NCI-H82 (cell line): ENCODE results near the gene PARP14.
"Not testable (repeated sequence)": the region's sequence is repeated elsewhere in the genome, so short reads cannot be mapped to it uniquely, and the experiment has no call there.

Experiments
- DNase-seq: peaks from one replicate; lab custom pipeline; 2025; lab: John Stamatoyannopoulos, UW

The PARP14 gene

DNA sequence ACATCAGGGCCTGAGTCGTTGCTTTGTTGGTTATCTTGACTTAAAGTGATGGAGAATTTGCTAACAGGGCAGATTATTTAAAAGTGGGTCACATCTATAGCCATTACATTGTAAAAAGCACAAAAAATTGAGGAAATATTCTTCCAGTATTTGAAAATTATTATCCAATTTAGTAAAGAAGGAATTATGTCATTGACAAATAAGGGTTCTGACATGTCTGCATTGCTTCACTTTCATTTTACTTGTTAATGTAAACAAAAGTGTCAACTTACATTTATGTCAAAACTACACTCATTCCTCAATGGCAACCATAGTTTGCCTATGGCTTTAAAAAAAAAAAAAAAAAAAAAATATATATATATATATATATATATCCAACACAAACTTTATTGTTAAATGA lies 3.4 kb upstream of the PARP14 start:
- no peak for DNase-seq

DNA sequence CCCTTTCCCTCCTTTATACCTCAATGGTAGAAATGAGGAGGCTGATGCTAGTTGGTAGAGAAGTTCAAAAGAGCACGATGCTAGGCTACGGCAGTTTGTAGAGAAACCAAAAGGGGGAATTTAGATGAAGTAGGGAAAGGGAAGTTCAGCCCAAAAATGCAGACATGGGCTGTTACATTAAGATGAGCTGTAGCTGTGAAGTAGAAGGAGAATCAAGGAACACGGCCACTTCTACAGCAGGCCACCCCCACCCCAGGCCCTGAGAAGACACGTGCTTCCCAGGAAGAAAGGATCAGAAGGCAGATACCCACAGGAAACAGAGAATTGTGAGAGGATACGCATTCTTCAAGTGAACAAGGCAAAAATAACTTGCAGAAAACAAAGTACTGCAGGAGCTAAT lies 2.1 kb upstream of the PARP14 start:
- DNase-seq = no peak

DNA sequence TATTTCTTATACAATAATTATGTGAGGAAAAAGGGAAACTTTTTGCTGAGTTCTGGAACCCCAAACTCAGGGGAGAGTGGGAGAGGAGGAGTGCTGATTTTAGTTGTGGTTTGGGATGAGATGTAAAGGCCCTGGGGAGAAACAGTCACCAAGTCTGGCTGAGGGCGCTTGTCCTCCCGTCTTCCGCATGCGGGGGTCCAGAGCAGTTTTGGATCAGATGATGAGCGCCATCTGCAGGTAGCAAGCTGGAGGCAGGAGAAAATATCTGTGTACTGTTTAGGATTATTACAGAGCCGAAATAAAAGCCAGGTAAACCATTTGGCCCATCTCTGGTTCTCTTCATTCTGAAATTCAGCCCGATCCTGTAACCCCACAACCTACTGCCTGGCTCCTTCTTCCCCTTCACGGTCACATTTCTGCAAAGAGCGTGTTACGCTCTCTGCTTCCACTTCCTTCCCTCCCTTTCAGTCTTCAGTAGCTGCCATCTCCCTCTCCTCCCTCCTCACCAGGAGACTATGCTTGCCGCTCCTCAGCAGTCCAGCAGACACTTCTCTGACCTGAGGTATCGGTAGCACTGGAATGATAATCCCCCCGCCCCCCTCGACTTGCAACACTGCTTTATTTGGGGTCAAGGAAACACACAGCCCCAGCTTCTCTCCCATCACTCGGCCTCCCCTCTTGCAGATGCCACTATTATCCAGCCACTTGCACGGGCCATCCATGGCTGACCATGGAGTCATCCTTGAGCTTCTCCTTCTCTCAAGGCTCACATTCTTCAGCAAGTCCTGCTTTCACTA lies 1.4 kb upstream of the PARP14 start:
- peak; percentile 87 for DNase-seq

DNA sequence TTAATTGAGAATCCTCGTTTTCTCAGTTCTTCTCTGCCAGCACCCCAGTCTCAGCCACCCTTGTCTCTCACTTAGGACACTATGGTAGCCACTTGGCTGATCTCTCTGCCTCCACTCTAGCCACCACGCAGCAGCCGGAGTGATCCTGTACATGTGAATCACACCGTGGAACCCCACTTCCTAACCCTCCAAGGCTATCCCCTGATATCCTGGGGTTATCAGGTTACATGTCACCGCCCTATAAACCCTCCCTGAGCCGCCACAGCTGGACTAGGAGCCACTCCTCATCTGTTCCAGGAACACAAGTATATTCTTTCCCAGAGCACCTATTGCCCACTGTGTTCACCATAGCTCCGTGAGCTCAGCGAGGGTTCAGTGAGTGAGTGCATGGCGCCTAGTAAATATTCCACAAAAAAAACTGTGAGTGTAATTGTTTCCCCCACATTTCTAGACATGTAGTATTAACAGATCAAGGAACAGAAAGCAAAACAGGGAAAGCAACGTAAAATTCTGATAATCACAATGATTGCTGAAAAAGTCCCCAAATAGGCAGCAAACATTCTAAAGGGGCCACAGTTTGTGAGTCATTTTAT lies 661 bp upstream of the PARP14 start:
- no peak for DNase-seq

DNA sequence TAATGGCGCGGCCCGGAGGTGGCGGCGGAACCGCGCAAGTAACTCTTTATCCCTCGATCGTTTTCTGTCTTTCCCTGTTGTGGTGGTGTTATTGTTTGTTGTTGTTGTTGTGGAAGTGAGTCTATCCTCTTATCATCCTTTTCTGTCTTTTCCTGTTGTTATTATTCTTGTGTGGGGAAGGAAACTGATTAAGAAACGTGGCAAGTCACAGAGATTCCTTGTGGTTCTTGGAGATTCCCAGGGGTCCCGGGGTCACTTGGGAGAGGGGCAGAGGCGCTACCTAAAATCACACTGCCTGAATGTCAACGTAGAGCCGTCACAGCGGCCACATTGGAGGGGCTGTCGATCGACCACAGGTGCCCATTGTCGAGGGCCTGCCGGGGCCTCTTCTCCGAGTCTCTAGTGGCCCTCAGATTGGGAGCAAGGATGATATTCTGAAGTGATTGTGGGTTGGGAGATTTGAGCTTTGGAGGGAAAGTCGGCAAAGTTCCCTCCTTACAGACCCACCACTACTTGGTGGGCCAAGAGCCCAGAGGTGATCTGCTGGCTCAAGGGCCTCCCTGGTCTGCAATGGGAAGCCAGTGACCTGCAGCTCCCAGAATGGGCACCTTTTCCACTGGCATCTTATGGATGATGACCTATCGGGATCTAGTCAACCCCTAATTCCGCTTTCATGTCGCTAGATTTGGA lies 790 bp downstream of the PARP14 start:
- DNase-seq = no peak

DNA sequence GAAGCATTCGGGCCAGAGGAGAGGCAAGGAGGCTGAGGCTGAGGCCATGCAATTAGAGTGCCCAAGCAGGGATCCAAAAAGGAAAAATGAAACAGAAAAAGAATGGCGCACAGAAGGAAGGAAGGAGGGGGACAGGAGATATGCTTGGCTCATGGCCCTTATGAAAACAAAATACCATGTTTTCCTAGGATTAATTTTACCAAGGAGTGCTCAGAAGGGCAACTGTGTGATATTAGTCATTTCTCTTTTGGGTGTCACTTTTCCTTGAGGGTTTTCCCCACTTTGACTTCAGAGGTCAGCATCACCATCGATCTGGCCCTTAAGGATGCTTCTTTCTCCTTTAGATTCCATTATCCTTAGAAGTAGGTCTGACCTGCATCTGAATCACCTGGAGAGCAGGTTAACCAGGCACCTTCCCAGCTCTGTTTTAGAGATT lies 1.4 kb downstream of the PARP14 start:
- no peak for DNase-seq

DNA sequence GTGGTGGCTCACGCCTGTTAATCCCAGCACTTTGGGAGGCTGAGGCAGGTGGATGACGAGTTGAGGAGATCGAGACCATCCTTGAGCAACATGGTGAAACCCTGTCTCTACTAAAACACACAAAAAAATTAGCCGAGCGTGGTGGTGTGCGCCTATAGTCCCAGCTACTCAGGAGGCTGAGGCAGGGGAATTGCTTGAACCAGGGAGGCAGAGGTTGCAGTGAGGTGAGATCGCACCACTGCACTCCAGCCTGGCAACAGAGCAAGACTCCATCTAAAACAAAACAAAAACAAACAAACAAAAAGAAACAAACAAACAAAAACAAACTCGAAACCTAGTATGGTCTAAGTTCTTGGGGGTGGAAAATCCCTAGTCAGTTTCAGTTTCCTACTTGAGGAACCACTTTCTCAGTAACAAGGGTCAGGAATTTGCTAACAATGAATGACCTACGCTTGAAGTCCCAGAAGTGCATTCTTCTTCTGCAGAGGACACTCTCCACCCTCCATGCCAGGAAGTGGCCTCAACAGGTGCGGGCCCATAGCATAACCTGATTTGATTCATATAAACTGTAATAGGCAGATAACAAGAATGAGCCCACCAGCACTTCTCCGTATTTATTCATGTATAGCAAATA lies 2.3 kb downstream of the PARP14 start:
- DNase-seq = not testable (repeated sequence)

DNA sequence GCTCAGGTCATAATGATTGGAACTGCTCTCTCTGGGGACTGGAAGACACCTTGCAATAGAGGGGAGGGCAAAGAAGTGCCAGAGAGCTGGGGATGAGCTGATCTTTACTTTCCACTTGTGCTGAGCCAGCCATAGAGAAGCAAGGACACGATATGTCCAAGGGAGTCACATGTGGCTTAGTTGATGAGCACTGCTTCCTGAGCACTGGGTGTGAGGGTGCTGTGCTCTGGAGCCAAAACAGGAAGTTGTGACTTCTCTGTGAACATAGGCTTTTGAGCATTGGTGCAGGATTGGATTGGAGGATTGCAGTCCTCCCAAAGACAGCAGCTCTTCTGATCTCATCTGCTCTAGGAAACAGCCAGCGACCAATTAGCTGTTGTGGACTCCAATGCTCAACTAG lies 6.7 kb downstream of the PARP14 start:
- no peak for DNase-seq

DNA sequence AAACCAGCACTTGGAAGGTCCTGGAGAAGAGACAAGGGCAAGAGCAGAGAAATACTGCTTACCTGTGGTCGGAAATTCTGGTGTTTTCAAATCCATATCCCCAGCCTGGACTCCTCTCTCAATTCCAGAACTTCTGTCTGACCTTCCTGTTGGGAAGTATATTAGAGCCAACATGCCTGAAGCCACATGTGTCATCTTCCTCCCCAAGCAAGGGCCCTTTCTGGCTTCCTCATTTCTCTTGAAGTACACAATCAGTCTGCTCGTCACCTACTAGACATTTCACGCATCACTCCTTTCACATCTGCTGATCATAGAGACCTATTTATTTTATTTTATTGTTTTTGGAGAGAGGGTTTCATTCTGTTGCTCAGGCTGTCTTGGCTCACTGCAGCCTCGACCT lies 8.4 kb downstream of the PARP14 start:
- DNase-seq = no peak

DNA sequence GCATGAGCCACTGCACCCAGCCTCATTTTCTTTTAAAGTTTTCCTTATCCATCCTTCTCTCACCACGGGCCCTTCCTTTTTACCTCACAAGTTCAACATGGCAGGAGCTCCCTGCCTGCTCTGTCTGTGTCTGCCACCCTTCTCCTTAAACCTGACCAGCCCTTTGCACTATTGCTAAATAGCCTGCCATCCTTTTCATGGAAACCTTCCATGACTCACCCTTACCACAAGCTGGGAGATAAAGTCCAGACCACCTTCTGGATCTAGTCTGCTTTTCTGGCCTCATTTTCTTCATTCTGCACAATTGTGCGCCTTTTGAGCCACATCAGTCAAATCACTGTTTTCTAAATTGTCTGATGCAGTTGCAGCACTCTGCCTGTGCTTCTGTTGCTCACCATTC lies 8.9 kb downstream of the PARP14 start:
- no peak for DNase-seq

DNA sequence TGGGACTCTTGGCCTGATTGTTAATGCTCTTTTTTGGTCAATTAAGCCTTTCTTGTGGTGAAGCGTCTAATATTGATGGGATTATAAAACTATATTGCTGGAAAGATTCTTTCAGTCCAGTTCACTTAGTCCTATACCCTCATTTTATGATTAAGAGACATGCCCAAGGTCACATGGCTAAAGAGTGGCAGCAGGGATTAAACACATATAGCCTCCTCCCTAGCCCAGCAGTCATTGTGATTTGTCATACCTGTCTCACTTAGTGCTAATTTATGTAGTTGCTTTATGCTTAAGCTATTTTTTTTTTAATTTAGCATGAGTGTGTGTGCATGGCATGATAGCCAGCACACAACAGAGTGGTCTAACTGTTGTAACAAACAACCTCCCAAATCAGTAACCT lies 9.5 kb downstream of the PARP14 start:
- DNase-seq = no peak

DNA sequence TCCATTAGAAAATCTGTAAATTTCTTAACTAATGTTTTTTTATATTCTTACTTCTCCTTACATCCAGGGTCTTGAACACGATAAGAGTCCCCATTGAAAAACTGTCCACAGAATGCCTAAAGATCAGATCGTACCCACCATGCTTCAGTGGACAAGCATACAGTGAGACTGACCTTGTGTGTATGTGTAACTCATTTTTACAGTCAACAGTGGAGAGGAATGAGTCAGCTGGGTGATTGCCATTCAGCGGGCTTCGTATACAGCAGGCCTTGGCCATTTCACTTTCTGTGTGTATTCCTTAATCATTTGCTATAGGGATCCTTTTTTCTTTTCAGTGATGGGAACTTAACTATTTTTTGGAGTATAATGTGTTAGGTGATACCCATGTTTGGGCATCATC lies 10.6 kb downstream of the PARP14 start:
- no peak for DNase-seq

DNA sequence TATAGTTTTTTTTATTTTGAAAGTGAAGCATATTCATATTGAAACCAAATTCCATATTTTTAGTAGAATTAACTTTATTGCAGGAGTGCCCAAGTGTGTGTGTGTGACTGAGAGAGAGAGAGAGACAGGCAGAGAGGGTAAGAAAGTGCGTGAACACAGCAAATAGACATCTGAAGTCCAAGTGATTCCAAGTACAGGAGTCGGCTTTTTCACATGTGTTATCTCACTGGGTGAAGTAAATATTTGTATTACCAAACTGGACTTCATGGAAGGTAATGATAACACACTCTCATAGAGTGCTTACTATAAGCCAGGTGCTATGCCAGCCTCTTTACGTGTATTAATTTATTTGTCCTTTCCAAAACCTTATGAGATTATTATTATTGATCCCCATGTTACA lies 12.0 kb downstream of the PARP14 start:
- no peak for DNase-seq

DNA sequence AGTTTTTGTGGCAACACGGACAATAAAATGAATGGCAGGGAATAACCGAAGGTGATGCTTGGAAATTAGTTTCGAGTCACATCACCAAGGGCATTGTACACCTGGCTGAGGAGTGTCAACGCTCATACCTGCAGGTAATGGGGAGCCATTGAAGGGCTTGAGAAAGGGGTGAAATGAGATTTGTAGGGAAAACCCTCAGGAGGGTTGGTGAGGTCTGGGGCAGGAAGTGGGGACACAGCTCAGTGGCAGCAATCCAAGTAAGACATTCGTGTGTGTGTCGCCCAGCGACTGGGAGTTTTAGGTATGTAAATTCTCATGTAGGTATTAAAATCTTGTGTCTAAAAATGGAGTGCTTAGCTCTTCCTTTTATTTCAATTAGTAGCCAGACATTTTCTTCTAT lies 14.3 kb downstream of the PARP14 start:
- no peak for DNase-seq

DNA sequence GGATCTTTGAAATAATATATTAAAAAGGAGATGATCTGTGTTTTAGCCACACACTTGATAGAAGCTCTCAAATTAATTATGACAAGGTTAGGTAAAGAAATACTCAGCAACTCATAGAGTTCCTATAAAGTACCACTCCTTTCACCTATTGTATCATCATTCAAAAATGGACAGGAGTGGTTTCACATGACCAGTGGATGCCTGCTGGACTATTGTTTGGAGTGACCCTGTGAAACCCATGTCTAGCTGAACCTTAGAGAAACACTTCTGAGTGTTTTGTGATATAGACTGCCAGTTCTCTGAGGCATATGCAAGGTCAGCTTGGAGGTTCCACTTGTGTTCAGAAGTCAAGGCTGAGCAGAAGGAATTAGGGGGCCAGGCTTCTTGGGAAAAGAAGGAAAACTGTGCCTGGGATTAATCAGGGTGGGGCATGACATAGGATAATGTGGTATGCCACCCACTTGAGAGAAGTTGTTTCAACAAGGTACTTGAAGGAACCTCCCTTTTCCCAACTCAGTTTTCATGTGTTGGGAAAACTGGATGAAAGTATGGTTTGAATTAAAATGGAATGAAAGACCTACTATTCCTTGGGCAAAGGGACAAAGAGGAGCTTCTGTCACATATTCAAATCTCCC lies 15.4 kb downstream of the PARP14 start:
- no peak for DNase-seq

DNA sequence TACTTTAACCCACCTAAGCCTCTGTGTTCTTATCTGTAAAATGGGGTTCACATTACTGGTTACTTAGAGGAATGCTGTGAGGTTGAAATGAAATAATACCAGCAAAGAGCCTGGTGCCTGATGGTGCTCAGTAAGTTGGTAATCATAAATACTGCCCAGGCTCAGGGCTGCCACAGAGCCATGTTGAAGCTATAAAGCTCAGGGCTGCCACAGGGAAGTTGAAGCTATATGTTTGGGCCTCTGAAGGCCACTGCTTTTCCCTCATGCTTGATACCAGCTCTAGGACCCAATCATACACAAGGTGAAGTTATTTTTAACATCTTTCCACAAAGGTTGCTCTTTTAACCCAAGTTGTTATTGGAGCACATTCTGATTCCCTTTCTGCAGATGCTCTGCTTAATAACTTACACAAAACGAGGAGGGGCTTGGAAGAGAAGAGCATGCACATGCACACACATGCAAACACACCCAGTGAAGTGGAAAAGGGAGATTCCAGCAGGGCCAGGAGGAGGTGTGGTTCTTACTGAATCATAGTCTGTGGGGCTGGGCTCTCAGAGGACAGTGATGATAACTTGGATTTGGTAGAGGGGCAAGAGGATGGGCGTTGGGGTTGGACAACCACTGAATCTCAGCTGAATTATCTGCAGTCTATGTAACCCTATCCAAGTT lies 17.4 kb downstream of the PARP14 start:
- no peak for DNase-seq

DNA sequence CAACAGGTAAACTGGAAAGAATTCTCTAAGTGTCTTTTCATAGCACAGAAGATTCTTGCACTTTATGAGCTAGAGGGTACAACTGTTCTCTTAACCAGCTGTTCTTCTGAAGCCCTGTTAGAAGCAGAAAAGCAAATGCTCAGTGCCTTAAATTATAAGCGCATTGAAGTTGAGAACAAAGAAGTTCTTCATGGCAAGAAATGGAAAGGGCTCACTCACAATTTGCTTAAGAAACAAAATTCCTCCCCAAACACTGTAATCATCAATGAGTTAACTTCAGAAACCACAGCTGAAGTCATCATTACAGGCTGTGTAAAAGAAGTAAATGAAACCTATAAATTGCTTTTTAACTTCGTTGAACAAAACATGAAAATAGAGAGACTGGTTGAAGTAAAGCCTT lies 19.6 kb downstream of the PARP14 start:
- DNase-seq = no peak

DNA sequence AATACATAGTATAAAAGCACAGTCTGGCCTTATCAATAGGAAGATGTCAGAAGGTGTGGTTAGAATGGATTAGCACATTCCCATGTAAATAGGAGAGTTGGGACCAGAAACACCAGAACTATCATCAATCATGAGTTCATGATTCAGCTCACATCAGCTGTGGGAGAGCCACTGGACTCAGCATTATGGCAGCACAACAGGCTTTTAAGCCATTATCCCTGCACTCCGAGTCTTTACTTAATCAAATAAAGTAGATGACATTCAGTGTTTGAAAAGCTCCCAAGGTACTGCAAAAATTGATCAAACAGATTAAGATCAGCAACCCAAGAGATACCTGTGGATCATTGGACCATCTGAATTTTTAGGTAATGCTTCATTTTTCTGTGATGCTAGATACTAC lies 24.7 kb downstream of the PARP14 start:
- DNase-seq = peak; percentile 69

DNA sequence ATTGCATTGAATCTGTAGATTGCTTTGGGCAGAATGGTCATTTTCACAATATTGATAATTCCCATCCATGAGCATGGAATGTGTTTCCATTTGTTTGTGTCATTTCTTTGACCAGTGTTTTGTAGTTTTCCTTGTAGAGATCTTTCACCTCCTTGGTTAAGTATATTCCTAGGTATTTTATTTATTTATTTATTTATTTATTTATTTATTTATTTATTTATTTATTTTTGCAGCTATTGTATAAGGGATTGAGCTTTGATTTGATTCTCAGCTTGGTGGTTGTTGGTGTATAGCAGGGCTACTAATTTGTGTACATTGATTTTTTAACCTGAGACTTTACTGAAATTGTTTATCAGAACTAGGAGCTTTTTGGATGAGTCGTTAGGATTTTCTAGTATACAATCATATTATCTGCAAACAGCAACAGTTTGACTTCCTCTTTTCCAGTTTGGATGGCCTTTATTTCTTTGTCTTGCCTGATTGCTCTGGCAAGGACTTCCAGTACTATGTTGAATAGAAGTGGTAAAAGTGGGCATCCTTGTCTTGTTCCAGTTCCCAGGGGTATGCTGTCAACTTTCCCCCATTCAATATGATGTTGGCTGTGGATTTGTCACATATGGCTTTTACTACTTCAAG lies 30.1 kb downstream of the PARP14 start:
- not testable (repeated sequence) for DNase-seq

DNA sequence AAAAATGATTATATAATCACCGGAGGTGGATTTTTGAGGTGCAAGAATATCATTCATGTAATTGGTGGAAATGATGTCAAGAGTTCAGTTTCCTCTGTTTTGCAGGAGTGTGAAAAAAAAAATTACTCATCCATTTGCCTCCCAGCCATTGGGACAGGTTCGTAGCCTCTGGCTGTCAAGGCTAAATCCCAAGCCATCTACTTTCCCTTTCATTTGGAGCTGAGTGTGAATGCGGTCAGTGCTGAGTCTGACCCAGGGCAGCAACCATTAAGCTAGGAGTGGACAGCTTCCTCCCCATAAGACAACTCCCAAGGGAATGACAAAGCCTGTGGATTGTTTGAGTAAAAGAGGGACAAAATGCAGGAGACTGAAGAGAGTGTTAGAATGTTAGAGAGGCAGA lies 33.6 kb downstream of the PARP14 start:
- no peak for DNase-seq

DNA sequence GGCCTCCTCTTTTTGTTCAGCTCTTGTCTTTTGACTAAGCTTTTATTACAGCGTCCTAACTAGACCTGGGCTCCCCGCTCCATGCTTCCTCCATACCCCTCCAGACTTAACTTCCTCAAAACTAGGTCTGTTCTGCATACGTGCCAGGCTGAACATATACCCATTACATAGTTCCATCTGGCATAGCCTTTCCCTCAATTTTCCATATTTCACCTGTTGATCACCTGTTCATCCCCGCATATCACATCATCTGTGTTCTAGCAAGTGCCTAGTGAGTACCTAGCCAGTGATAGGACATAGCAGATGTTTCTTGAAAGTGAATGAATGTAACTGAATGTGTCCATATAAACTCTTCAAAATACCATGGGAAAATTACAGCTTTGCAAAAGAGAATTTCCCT lies 36.0 kb downstream of the PARP14 start:
- DNase-seq = no peak
